22Rv1 (cell line): ENCODE measurements around the gene STEAP4.

Source experiments
- H3K27ac ChIP-seq: fragments of 450-650 bp; 2 replicates; pipeline ENCODE4 v1.5.1; 2017
- CTCF ChIP-seq: fragments of 450-650 bp; IDR thresholded peaks from 2 replicates; pipeline ENCODE4 v1.5.1; 2017; ENCODE audit warnings: mild to moderate bottlenecking
- ZFX ChIP-seq: fragments of 450-650 bp; IDR thresholded peaks from 2 replicates; pipeline ENCODE4 v1.6.1; 2017; ENCODE audit warnings: antibody characterized with exemption, borderline replicate concordance

STEAP4 gene

GRCh38 chr7:88305044-88305443 lies 1.6 kb downstream of the STEAP4 start:
- H3K27ac ChIP-seq: no peak overlapping the region
- TF ChIP-seq CTCF (no peak), ZFX (no peak)

GRCh38 chr7:88302486-88302885 lies 4.2 kb downstream of the STEAP4 start:
- TF ChIP-seq CTCF (no peak), ZFX (no peak)
- H3K27ac ChIP-seq: no peak overlapping the region

GRCh38 chr7:88301924-88302323 lies 4.8 kb downstream of the STEAP4 start:
- no peak overlapping the region for H3K27ac ChIP-seq
- no peak for TF ChIP-seq ZFX
- TF ChIP-seq CTCF: no peak

GRCh38 chr7:88300401-88300945 lies 6.2 kb downstream of the STEAP4 start:
- TF ChIP-seq CTCF: no peak
- no peak for TF ChIP-seq ZFX
- H3K27ac ChIP-seq: no peak overlapping the region

- TF ChIP-seq ZFX (no peak), CTCF (no peak)
- no peak overlapping the region for H3K27ac ChIP-seq
These were observed 7.6 kb downstream of the STEAP4 start for GRCh38 chr7:88299126-88299525.

- H3K27ac ChIP-seq: no peak overlapping the region
- TF ChIP-seq ZFX: no peak
- TF ChIP-seq CTCF: no peak
These were observed 12.8 kb downstream of the STEAP4 start for GRCh38 chr7:88293866-88294265.

GRCh38 chr7:88291398-88292173 lies 15.1 kb downstream of the STEAP4 start:
- no peak overlapping the region for H3K27ac ChIP-seq
- no peak for TF ChIP-seq ZFX
- no peak for TF ChIP-seq CTCF
